NCI-H187 treated with DMSO at 0.1 percent for 48 hours (cell line): Measurements from ENCODE around the gene ZDHHC1.
A peak's percentile ranks its signal among the peaks of the same experiment; 100 is the strongest.

ENCODE experiments used
- DNase-seq: peaks from one replicate; lab custom pipeline; 2025; lab: John Stamatoyannopoulos, UW

ZDHHC1 gene

GRCh38 chr16:67409631-67410030, 6.6 kb downstream of the ZDHHC1 start:
- DNase-seq, result no peak

GRCh38 chr16:67407788-67408452, 8.4 kb downstream of the ZDHHC1 start:
- DNase-seq, result no peak

- DNase-seq, result no peak
These were observed 9.0 kb downstream of the ZDHHC1 start for GRCh38 chr16:67407176-67407787.

GRCh38 chr16:67406111-67406971, 9.9 kb downstream of the ZDHHC1 start:
- DNase-seq, result no peak

- DNase-seq, result no peak
These were observed 10.9 kb downstream of the ZDHHC1 start for GRCh38 chr16:67405336-67405735.

GRCh38 chr16:67404740-67405226, 11.5 kb downstream of the ZDHHC1 start:
- no peak for DNase-seq

- no peak for DNase-seq
These were observed 12.2 kb downstream of the ZDHHC1 start for GRCh38 chr16:67403976-67404555.

GRCh38 chr16:67400901-67401300, 15.4 kb downstream of the ZDHHC1 start:
- no peak for DNase-seq

- DNase-seq, result no peak
These were observed 16.2 kb downstream of the ZDHHC1 start for GRCh38 chr16:67399749-67400704.

- DNase-seq, result no peak
These were observed 17.0 kb downstream of the ZDHHC1 start for GRCh38 chr16:67399218-67399733.

GRCh38 chr16:67398546-67399217, 17.6 kb downstream of the ZDHHC1 start:
- DNase-seq, result no peak

GRCh38 chr16:67397812-67398545, 18.3 kb downstream of the ZDHHC1 start:
- DNase-seq, result no peak

GRCh38 chr16:67397036-67397801, 19.1 kb downstream of the ZDHHC1 start:
- DNase-seq, result no peak

GRCh38 chr16:67396159-67397035, 19.9 kb downstream of the ZDHHC1 start:
- DNase-seq, result peak; percentile 58

GRCh38 chr16:67395458-67396158, 20.7 kb downstream of the ZDHHC1 start:
- DNase-seq, result peak; percentile 56

GRCh38 chr16:67395105-67395457, 21.2 kb downstream of the ZDHHC1 start:
- DNase-seq, result no peak
